GM18519 (cell line): ENCODE results near the gene SRCIN1.

Experiments used
- ATAC-seq: cut with Tn5 transposase; IDR thresholded peaks from one replicate; pipeline ENCODE4 v1.9.1; 2021; ENCODE audit warnings: mild to moderate bottlenecking, moderate library complexity; ENCODE audit not compliant: unreplicated experiment, low FRiP score

Gene SRCIN1

GRCh38 chr17:38601539-38602351, 4.0 kb downstream of the SRCIN1 start:
- ATAC-seq: no peak

DNA sequence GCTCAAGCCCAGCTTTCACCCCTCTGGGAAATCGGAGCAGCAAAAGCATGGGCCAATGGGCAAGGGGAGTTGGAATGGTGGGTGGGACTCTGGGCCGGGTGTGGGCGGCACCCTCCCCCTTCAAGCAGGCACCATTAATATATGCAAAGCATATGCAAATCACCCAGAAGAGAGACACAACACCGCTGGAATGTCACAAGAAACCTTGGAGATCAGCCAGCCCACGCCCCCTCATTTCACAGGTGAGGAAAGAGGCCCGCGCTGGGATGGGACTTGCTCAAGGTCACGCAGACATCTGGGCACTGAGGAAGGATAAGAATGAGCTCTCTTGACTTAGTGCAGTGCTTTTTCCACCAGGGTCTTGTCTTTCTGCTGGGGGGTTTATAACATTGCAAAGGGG, 4.8 kb downstream of the SRCIN1 start:
- ATAC-seq: no peak

DNA sequence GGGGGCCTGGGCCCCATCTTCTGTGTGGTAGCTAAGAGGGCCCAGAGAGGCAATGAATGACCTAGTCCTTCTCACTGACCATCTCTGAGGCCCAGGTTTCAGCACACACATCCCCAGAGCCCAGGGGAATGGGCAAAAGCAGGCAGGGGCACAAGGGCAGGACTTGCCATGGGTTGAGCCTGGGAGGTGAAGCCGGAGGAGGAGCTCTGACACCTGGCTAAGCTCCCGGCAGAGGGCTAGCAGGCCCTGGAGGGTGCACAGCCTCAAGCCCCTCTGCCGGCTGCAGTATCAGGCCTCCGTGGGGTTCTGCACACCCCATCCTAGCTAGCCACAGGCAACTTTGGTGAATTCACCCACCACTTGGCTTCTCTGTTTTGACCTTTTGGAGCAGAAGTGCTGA, 5.3 kb downstream of the SRCIN1 start:
- no peak for ATAC-seq

- no peak for ATAC-seq
These were observed 6.3 kb downstream of the SRCIN1 start for GRCh38 chr17:38599398-38599856.

GRCh38 chr17:38598995-38599394, 6.8 kb downstream of the SRCIN1 start:
- no peak for ATAC-seq

DNA sequence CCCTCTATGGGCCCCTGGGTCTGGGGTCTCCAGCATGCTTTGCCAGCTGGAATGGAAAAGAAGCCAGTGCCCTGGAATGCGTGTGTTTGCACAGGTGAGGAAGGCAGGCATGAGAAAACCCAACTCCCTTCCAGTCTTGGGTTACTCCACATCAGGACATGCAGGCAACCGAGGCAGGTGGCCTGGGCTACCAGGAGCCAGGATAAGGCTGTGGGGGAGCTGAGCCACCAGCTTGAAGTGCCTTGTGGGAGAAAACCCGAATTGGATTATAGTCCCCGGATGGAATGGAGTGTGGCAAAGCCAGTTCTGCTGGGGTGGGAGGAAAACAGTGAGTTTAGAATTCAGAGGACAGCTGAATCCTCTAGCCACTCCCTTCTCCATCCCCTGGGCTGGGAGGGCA, 7.2 kb downstream of the SRCIN1 start:
- ATAC-seq: no peak

DNA sequence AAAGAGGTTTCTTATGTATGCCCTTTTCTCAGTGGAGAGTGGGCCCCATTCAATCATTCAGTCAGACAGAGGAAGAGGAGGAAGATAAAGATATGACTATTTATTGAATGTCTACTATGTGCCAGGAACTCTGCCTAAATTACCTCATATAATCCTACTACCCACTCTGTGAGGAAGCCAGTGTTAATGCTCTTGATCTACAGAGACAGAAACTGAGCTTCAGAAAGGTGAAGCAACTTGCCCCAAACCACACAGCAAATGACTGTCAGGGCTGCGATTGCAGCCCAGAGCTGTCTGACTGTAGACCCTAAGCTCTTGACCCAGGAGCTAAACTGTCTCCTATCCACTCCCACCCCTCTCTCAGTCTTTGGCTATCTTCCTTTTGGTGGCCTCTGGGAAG, 8.4 kb downstream of the SRCIN1 start:
- no peak for ATAC-seq

DNA sequence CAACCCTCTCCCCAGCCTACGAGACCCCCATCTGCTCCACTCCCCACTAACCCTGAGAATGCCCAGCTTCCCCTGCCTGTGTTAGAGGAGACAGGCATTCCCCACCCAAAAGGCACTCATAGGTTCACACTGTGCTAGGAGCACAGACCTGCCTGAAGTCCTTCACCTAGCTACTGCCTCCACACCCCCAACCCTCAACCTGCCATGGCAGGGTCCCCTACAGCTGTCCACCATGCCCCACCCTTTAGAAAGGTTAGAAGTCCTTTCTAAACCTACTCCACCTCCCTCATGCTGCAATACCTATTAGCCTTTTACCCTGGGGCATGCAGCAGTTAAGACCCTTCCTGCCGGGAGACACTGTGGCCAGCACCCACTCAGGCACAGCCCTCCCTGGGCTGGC, 9.1 kb downstream of the SRCIN1 start:
- no peak for ATAC-seq

GRCh38 chr17:38595892-38596291, 9.9 kb downstream of the SRCIN1 start:
- ATAC-seq: no peak

DNA sequence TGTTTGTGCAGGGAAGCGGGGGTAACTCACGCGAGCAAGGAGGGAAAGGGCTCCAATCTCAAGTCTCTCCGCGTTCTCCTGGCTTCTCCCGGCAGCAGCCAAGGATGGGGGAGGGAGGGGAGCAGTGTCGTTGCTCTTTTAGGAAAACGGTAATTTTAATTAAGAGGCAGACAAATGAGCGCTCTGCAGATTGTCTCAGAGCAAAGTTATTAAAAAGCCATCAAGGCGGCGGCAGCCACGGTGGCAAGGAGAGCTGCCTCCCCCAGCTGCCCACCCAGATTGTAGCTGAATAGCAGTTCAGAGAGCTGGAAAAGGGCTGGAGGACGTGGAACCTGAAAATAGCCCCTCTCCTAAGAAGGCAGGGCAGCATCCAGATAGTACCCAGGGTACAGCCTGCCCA, 11.6 kb downstream of the SRCIN1 start:
- ATAC-seq: no peak

- no peak for ATAC-seq
These were observed 13.3 kb downstream of the SRCIN1 start for GRCh38 chr17:38592487-38592886.

DNA sequence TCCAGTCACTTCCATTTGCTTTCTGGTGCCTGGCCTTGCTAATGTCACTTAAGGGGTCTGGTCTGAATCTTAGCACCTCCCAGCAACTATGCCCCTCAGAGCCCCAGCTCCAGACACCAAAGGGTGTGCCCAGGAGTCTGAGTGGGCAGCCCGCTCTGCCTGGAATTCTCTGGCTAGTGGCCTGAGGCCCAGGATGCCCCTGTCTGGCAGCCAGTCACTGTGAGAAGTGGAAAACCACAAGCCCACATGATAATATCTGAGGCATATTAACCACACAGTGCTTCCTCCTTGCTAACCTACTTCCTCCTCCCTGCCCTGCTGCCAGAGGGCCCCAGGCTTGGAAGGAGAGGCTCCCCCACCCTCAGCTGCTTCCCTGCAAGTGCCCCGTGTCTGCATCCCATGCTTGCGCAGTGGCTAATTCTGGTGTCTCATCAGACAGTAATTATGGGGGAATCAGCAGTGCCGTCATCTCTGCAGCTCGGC, 14.0 kb downstream of the SRCIN1 start:
- no peak for ATAC-seq

DNA sequence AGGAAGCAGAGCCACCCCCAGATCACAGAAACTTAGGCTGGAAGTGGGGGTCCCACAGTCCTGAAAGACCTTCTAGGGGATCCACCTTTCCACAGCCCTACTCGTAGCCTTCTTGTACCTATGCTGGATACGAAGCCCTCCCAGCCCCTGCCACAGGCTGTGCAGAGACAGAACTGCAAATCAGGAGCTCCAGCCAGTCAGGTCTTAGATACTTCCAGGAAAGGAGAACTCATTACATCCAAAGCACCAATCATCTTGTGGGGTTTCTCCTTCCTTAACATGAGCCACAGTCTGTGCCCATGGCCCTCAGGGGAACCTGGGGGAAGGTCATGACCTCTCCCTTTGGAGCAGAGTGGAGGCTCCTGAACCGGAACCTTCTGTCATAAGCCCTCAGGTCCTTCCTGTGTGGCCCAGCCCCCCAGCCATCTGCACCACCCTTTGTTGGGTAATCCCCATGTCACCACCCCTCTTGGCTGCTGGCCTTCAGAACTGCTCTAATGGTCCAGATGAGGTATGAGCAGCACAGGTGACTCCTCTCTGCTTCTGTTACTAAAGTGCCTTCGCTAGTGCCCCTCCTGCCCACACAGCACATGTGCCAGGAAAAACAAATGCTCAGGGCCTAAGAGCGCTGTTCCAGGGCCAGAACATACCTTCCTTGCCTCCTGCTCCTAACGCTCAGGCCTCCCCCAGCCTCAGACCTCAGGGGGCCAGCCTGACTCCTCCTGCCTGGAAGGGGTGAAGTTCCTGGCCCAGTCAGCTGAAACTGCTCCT, 14.6 kb downstream of the SRCIN1 start:
- ATAC-seq: no peak

DNA sequence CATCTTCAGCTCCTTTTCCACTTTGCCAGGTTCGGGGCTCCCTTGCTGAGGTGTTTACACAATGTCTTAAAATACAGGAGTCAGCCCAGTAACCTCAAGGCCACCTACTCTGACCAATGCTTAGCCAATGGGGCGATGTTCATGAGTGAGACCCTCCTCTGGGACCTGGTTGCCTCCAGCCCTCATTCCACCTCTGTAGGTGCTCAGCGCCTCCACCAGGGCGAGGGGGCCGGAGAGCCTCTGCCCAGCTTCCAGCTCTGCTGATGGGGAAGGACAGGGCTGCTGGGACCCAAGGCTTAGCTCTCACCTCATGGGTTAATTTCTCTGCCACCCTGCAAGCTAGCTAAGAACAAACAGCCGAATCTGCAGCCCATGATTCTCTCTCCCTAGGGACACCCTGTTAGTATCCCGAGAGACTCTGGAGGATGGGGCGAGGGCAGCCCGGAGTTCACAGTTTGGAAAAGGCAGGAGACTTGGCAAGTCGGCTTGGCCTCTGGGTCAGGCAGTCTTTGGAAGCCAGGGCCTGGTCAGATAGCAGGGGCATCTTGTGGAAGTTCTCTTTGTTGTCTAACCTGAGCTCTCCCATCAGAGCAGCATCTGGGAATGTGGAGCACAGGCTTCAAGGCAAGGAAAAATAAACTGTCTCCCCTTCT, 16.2 kb downstream of the SRCIN1 start:
- ATAC-seq: no peak

DNA sequence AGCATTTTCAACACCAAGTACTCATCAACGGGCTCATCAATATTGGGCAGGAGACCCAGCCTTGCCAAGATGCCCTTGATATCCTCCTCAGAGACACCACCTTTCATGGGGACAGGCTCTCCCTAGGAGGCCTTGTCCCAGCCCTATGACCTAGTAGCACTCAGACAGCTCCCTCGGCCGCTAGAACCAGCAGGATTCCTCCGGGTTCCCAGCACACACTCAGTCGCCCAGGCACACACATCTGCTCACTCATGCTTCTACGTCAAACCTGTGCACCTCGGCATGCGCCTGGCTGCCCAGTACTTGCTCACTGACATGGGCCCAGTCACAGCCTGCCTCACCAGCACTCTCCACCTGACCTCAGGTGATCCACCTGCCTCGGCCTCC, 17.0 kb downstream of the SRCIN1 start:
- no peak for ATAC-seq

- no peak for ATAC-seq
These were observed 17.6 kb downstream of the SRCIN1 start for GRCh38 chr17:38587947-38588787.

DNA sequence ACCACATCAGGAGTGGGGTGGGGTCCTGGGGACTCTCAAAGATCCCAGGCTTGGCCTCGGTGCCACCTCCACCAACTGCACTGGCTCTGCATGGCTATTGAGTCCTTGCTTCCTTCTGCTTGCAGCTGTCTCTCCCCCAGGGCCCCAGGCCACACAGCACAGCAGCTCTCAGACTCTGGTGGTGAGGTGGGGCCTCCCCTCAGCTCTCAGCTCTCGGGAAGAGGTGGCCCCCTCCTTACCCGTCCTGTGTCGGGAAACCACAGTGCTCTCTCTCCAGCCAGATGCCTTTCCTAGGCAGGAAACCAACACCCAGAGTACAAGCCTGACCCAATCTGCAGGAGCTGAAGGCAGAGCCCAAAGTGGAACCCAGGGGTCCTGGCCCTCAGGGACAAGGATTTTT, 18.5 kb downstream of the SRCIN1 start:
- no peak for ATAC-seq

DNA sequence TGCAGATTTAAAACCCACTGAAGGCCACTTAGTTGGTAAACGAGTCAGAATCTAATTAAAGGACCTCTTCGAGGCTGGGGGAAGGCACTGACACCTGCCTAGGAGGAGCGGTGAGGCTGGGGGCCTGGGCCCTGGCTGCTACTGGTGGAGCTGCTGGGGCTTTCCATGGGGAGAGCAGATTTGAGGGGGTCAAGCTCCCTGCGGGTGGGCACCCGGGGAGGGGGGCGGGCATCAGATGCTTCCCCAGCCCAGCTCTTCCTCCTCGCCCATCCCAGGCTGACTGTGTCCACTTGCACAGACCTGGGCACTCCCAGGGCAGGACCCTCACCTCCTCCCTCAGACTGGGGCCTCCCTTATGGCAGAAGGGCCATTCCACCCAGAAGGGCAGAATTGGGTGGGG, 19.0 kb downstream of the SRCIN1 start:
- ATAC-seq: no peak

DNA sequence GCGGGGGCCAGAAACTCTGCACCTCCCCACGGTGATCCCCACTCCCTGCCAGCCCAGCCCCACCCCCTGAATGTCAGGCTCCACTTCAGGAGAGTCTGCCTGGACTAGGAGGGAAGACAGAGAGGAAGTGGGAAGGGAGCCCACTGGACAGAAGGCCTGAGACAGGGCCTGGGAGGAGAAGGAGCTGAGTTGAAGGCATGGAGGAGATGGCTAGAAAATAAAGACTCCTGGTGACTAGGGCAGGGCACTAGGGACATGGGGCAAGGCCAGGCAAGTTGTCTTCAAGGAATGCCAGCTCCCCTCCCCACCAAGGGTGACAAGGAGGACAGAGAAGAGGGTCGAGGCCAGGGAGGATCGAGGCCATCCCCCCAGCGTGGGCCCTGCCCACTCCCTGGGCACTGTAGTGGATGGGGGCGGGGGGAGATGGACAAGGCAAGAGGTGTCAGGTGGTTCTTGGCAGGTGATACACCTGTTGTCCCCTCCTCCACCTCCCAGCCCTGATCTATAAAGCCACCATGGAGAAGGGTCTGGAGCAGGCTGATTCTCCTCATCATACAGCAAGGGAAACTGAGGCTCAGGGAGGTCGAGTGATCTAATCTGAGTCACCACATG, 19.7 kb downstream of the SRCIN1 start:
- ATAC-seq: no peak
